Lower leg skin (tissue), 3 donors: ENCODE data around the gene LAMC3.

ENCODE experiments used
- CTCF ChIP-seq, 3 donors: fragments of 450-650 bp; IDR thresholded peaks; one replicate each; pipeline ENCODE4 v1.5.1; 2016; ENCODE audit warnings: antibody characterized with exemption in 3 of 3, mild to moderate bottlenecking in 3 of 3, moderate library complexity in 2 of 3
- POLR2A ChIP-seq, 2 donors: fragments of 450-650 bp; IDR thresholded peaks; one replicate each; pipeline ENCODE4 v1.6.1; 2016 to 2017; ENCODE audit warnings: antibody characterized with exemption in 2 of 2, mild to moderate bottlenecking in 1 of 2, moderate library complexity in 1 of 2

- TF ChIP-seq POLR2A (IDR thresholded peaks at IDR 0.05), result no peak
- no peak for TF ChIP-seq CTCF (IDR thresholded peaks at IDR 0.05)
Observed at GRCh38 chr9:131098391-131099101, 89.6 kb downstream of the LAMC3 start.
